Activated CD8-positive, alpha-beta memory T cell treated with anti-CD3 and anti-CD28 coated beads, Interleukin-2, amount 10 ng/mL, durations not matched to agents 7 days and 5 days (primary cell): Measurements from ENCODE around the gene DLGAP1. TPM values are rescaled to one million over a fixed set of nuclear protein-coding genes. Genes with fewer than 3 reads are reported as not detected.
A peak's percentile ranks its signal among the peaks of the same experiment; 100 is the strongest.

Experiments
- ATAC-seq: fragments of 150-1000 bp; cut with Tn5 transposase; one replicate; pipeline ENCODE4 v1.10.0; 2021; ENCODE audit warnings: moderate library complexity
- CTCF ChIA-PET: fragments of 350-600 bp; sonication (Branson Sonifier 250); formaldehyde crosslinking; loops from one replicate; lab custom pipeline; 2021; ENCODE audit warnings: antibody characterized with exemption; lab: Charles Lee
- DNase-seq: peaks from one replicate; pipeline ENCODE4 v3.0.0-alpha.2; 2020
- H3K27ac Mint-ChIP-seq: one replicate; pipeline ENCODE4 v1.8.0; 2021; ENCODE audit warnings: mild to moderate bottlenecking, mixed read lengths
- H3K27me3 Mint-ChIP-seq: one replicate; pipeline ENCODE4 v1.8.0; 2021; ENCODE audit warnings: mixed read lengths
- H3K36me3 Mint-ChIP-seq: one replicate; pipeline ENCODE4 v1.8.0; 2021; ENCODE audit warnings: mild to moderate bottlenecking, mixed read lengths
- H3K4me1 Mint-ChIP-seq: one replicate; pipeline ENCODE4 v1.8.0; 2021; ENCODE audit warnings: mixed read lengths
- H3K4me3 Mint-ChIP-seq: one replicate; pipeline ENCODE4 v1.8.0; 2021; ENCODE audit warnings: mild to moderate bottlenecking, moderate library complexity, mixed read lengths
- H3K9me3 Mint-ChIP-seq: one replicate; pipeline ENCODE4 v1.8.0; 2022; ENCODE audit warnings: low read depth, mixed read lengths
- total RNA-seq, 2 experiments: library from RNA; stranded (reverse); gene quantifications; one replicate each; pipeline ENCODE4 v1.2.3, GENCODE V29; 2021

DLGAP1 gene
- total RNA-seq, 2 experiments from 2014 or later = not detected

- CTCF ChIA-PET = no interaction called here
- Mint-ChIP-seq H3K36me3 (no peaks in the 10 kb centered on the region), H3K27ac (no peak overlapping the region), H3K27me3 (no peaks in the 10 kb centered on the region), H3K4me1 (peaks cover 4% of the 10 kb centered on the region), H3K4me3 (no peak overlapping the region), H3K9me3 (peaks cover 6% of the 10 kb centered on the region)
- DNase-seq (no peak), ATAC-seq (no peak)
These were observed 190.7 kb downstream of the DLGAP1 start for GRCh38 chr18:4264347-4264791.

- Mint-ChIP-seq H3K4me1 (peaks cover 4% of the 10 kb centered on the region), H3K27me3 (no peaks in the 10 kb centered on the region), H3K27ac (peak overlapping the region; percentile 64), H3K9me3 (peaks cover 2% of the 10 kb centered on the region), H3K4me3 (no peak overlapping the region), H3K36me3 (peaks cover 1% of the 10 kb centered on the region)
- DNase-seq = no peak
- CTCF ChIA-PET = no interaction called here
- no peak for ATAC-seq
These were observed 195.0 kb downstream of the DLGAP1 start for GRCh38 chr18:4260107-4260506.

GRCh38 chr18:4256766-4257417 is 198.2 kb downstream of the DLGAP1 start:
- Mint-ChIP-seq H3K4me3 (no peak overlapping the region), H3K4me1 (peaks cover 4% of the 10 kb centered on the region), H3K36me3 (peaks cover 1% of the 10 kb centered on the region), H3K9me3 (peaks cover 2% of the 10 kb centered on the region), H3K27ac (no peak overlapping the region), H3K27me3 (no peaks in the 10 kb centered on the region)
- CTCF ChIA-PET = interaction anchor here (1.1 kb wide), 1 partner anchor 9 kb away, joined by 3 read pairs; no protein-coding TSS in a partner anchor
- no peak for DNase-seq
- no peak for ATAC-seq

GRCh38 chr18:4254840-4255239 is 200.3 kb downstream of the DLGAP1 start:
- no peak for DNase-seq
- no peak for ATAC-seq
- Mint-ChIP-seq H3K27me3 (no peaks in the 10 kb centered on the region), H3K36me3 (peaks cover 1% of the 10 kb centered on the region), H3K27ac (no peak overlapping the region), H3K9me3 (peaks cover 1% of the 10 kb centered on the region), H3K4me1 (peaks cover 2% of the 10 kb centered on the region), H3K4me3 (no peak overlapping the region)
- CTCF ChIA-PET = no interaction called here

- Mint-ChIP-seq H3K9me3 (peaks cover 8% of the 10 kb centered on the region), H3K4me3 (no peak overlapping the region), H3K27me3 (no peaks in the 10 kb centered on the region), H3K27ac (no peak overlapping the region), H3K4me1 (no peaks in the 10 kb centered on the region), H3K36me3 (peaks cover 1% of the 10 kb centered on the region)
- ATAC-seq (no peak), DNase-seq (no peak)
- CTCF ChIA-PET = no interaction called here
These were observed 202.3 kb downstream of the DLGAP1 start for GRCh38 chr18:4252829-4253228.

GRCh38 chr18:4251873-4252272 is 203.2 kb downstream of the DLGAP1 start:
- Mint-ChIP-seq H3K27ac (no peak overlapping the region), H3K36me3 (peaks cover 1% of the 10 kb centered on the region), H3K4me1 (no peaks in the 10 kb centered on the region), H3K9me3 (peaks cover 9% of the 10 kb centered on the region), H3K4me3 (no peak overlapping the region), H3K27me3 (no peaks in the 10 kb centered on the region)
- CTCF ChIA-PET = no interaction called here
- ATAC-seq (no peak), DNase-seq (no peak)

GRCh38 chr18:4251206-4251605 is 203.9 kb downstream of the DLGAP1 start:
- peaks cover 10% of the 10 kb centered on the region for H3K9me3 Mint-ChIP-seq
- no peak overlapping the region for H3K27ac Mint-ChIP-seq
- no peaks in the 10 kb centered on the region for H3K4me1 Mint-ChIP-seq
- H3K4me3 Mint-ChIP-seq = no peak overlapping the region
- no peaks in the 10 kb centered on the region for H3K27me3 Mint-ChIP-seq
- no peak for ATAC-seq
- no peak for DNase-seq
- CTCF ChIA-PET = no interaction called here
- peaks cover 1% of the 10 kb centered on the region for H3K36me3 Mint-ChIP-seq

GRCh38 chr18:4250141-4250540 is 205.0 kb downstream of the DLGAP1 start:
- no peak for ATAC-seq
- CTCF ChIA-PET = no interaction called here
- Mint-ChIP-seq H3K36me3 (no peaks in the 10 kb centered on the region), H3K27me3 (no peaks in the 10 kb centered on the region), H3K4me3 (no peak overlapping the region), H3K27ac (no peak overlapping the region), H3K4me1 (no peaks in the 10 kb centered on the region), H3K9me3 (peaks cover 10% of the 10 kb centered on the region)
- DNase-seq = no peak

GRCh38 chr18:4248686-4249085 is 206.4 kb downstream of the DLGAP1 start:
- CTCF ChIA-PET = no interaction called here
- H3K9me3 Mint-ChIP-seq = peaks cover 10% of the 10 kb centered on the region
- H3K36me3 Mint-ChIP-seq = no peaks in the 10 kb centered on the region
- H3K27ac Mint-ChIP-seq = no peak overlapping the region
- no peak for DNase-seq
- no peak overlapping the region for H3K4me3 Mint-ChIP-seq
- no peak for ATAC-seq
- H3K27me3 Mint-ChIP-seq = no peaks in the 10 kb centered on the region
- H3K4me1 Mint-ChIP-seq = no peaks in the 10 kb centered on the region

- no peaks in the 10 kb centered on the region for H3K4me1 Mint-ChIP-seq
- no peak overlapping the region for H3K4me3 Mint-ChIP-seq
- peaks cover 13% of the 10 kb centered on the region for H3K9me3 Mint-ChIP-seq
- DNase-seq (no peak), ATAC-seq (no peak)
- H3K27ac Mint-ChIP-seq = no peak overlapping the region
- H3K36me3 Mint-ChIP-seq = no peaks in the 10 kb centered on the region
- no peaks in the 10 kb centered on the region for H3K27me3 Mint-ChIP-seq
- CTCF ChIA-PET = no interaction called here
These were observed 208.7 kb downstream of the DLGAP1 start for GRCh38 chr18:4246374-4246773.

GRCh38 chr18:4245456-4245855 is 209.7 kb downstream of the DLGAP1 start:
- peaks cover 13% of the 10 kb centered on the region for H3K9me3 Mint-ChIP-seq
- ATAC-seq (no peak), DNase-seq (no peak)
- no peak overlapping the region for H3K4me3 Mint-ChIP-seq
- H3K27ac Mint-ChIP-seq = no peak overlapping the region
- no peaks in the 10 kb centered on the region for H3K4me1 Mint-ChIP-seq
- CTCF ChIA-PET = no interaction called here
- no peaks in the 10 kb centered on the region for H3K27me3 Mint-ChIP-seq
- H3K36me3 Mint-ChIP-seq = no peaks in the 10 kb centered on the region

- Mint-ChIP-seq H3K4me3 (no peak overlapping the region), H3K36me3 (no peaks in the 10 kb centered on the region), H3K9me3 (peaks cover 5% of the 10 kb centered on the region), H3K27me3 (no peaks in the 10 kb centered on the region), H3K4me1 (no peaks in the 10 kb centered on the region), H3K27ac (no peak overlapping the region)
- ATAC-seq = no peak
- CTCF ChIA-PET = no interaction called here
- no peak for DNase-seq
These were observed 212.5 kb downstream of the DLGAP1 start for GRCh38 chr18:4242431-4243161.

GRCh38 chr18:4241090-4241617 is 214.0 kb downstream of the DLGAP1 start:
- no peak overlapping the region for H3K4me3 Mint-ChIP-seq

GRCh38 chr18:4238966-4239365 is 216.1 kb downstream of the DLGAP1 start:
- ATAC-seq (no peak), DNase-seq (no peak)
- Mint-ChIP-seq H3K27ac (no peak overlapping the region), H3K36me3 (no peaks in the 10 kb centered on the region), H3K27me3 (no peaks in the 10 kb centered on the region), H3K4me1 (no peaks in the 10 kb centered on the region), H3K9me3 (peaks cover 5% of the 10 kb centered on the region), H3K4me3 (no peak overlapping the region)
- CTCF ChIA-PET = no interaction called here

More at GRCh38 chr18:4241090-4241617, 214.0 kb downstream of the DLGAP1 start:
- Mint-ChIP-seq H3K36me3 (no peaks in the 10 kb centered on the region), H3K9me3 (peaks cover 5% of the 10 kb centered on the region), H3K4me1 (no peaks in the 10 kb centered on the region), H3K27me3 (no peaks in the 10 kb centered on the region), H3K27ac (no peak overlapping the region)
- DNase-seq (no peak), ATAC-seq (no peak)
- CTCF ChIA-PET = no interaction called here
